GM23338 (cell line): ENCODE measurements around the gene C16orf86. TPM values are rescaled to one million over a fixed set of nuclear protein-coding genes. Genes with fewer than 3 reads are reported as not detected.

Source experiments
- ATAC-seq: fragments of 200-7000 bp; cut with Tn5 transposase; 3 replicates; pipeline ENCODE4 v1.9.1; 2020
- DNase-seq: peaks from one replicate; pipeline ENCODE4 v3.0.0-alpha.2; 2015; ENCODE audit warnings: low spot score
- H2AFZ ChIP-seq: fragments of 200-600 bp; sonication (generic); 2 replicates; pipeline ENCODE4 v1.8.0; 2016; ENCODE audit warnings: antibody characterized with exemption, mild to moderate bottlenecking, moderate library complexity
- H3F3A ChIP-seq: fragments of 200-600 bp; sonication (generic); replicated peaks from 2 replicates; pipeline ENCODE4 v1.8.0; 2017; ENCODE audit warnings: antibody characterized with exemption, mixed run types, low read depth
- H3K27ac ChIP-seq: fragments of 200-600 bp; sonication (generic); 2 replicates; pipeline ENCODE4 v1.6.1; 2016; ENCODE audit warnings: low read depth
- H3K27me3 ChIP-seq: fragments of 200-600 bp; sonication (generic); 2 replicates; pipeline ENCODE4 v1.8.0; 2016; ENCODE audit warnings: mild to moderate bottlenecking, mixed run types, moderate library complexity; ENCODE audit not compliant: insufficient read depth
- H3K36me3 ChIP-seq: fragments of 200-600 bp; sonication (generic); 2 replicates; pipeline ENCODE4 v1.8.0; 2016; ENCODE audit warnings: mild to moderate bottlenecking; ENCODE audit not compliant: insufficient read depth
- H3K4me1 ChIP-seq: fragments of 200-600 bp; sonication (generic); 2 replicates; pipeline ENCODE4 v1.8.0; 2016; ENCODE audit warnings: mild to moderate bottlenecking, moderate library complexity; ENCODE audit not compliant: insufficient read depth
- H3K4me2 ChIP-seq: fragments of 200-600 bp; sonication (generic); 2 replicates; pipeline ENCODE4 v1.7.1; 2017; ENCODE audit warnings: mixed run types
- H3K4me3 ChIP-seq: fragments of 200-600 bp; sonication (generic); 2 replicates; pipeline ENCODE4 v1.6.1; 2016; ENCODE audit warnings: mixed run types
- H3K79me2 ChIP-seq: fragments of 200-600 bp; sonication (generic); replicated peaks from 2 replicates; pipeline ENCODE4 v1.8.0; 2017; ENCODE audit warnings: mild to moderate bottlenecking; ENCODE audit not compliant: insufficient read depth
- H3K9me2 ChIP-seq: fragments of 200-600 bp; sonication (generic); 2 replicates; pipeline ENCODE4 v1.8.0; 2017; ENCODE audit not compliant: insufficient read depth
- H4K20me1 ChIP-seq: fragments of 200-600 bp; sonication (generic); replicated peaks from 2 replicates; pipeline ENCODE4 v1.8.0; 2017; ENCODE audit warnings: mild to moderate bottlenecking; ENCODE audit not compliant: insufficient read depth
- H3K27ac Mint-ChIP-seq: 2 replicates; pipeline ENCODE4 v1.8.0; 2020; ENCODE audit warnings: inconsistent platforms, mild to moderate bottlenecking, moderate library complexity, mixed read lengths
- H3K27me3 Mint-ChIP-seq: 3 replicates; pipeline ENCODE4 v1.8.0; 2022; ENCODE audit warnings: low read depth, mild to moderate bottlenecking, moderate library complexity, mixed read lengths, inconsistent platforms; ENCODE audit not compliant: insufficient read depth, poor library complexity
- H3K36me3 Mint-ChIP-seq: 3 replicates; pipeline ENCODE4 v1.8.0; 2021; ENCODE audit warnings: low read depth, mild to moderate bottlenecking, inconsistent platforms, moderate library complexity, mixed read lengths
- H3K4me1 Mint-ChIP-seq: 3 replicates; pipeline ENCODE4 v1.8.0; 2020; ENCODE audit warnings: mild to moderate bottlenecking, inconsistent platforms, mixed read lengths
- H3K4me3 Mint-ChIP-seq: 3 replicates; pipeline ENCODE4 v1.8.0; 2021; ENCODE audit warnings: moderate library complexity, mild to moderate bottlenecking, inconsistent platforms, mixed read lengths
- H3K9me3 Mint-ChIP-seq: 3 replicates; pipeline ENCODE4 v1.8.0; 2020; ENCODE audit warnings: moderate library complexity, mild to moderate bottlenecking, inconsistent platforms, mixed read lengths
- CREB1 ChIP-seq: fragments of 250-450 bp; sonication (Bioruptor Pico); IDR thresholded peaks from 2 replicates; pipeline ENCODE4 v1.5.0; 2020; ENCODE audit warnings: low read depth, mild to moderate bottlenecking, moderate library complexity
- ETS1 ChIP-seq: IDR thresholded peaks from 2 replicates; pipeline ENCODE4 v1.6.1; 2016; ENCODE audit warnings: antibody characterized with exemption
- EZH2phosphoT487 ChIP-seq: fragments of 200-600 bp; sonication (generic); IDR thresholded peaks from one replicate; pipeline ENCODE4 v1.8.1; 2018; ENCODE audit warnings: antibody characterized with exemption; ENCODE audit not compliant: unreplicated experiment
- JUNB ChIP-seq: IDR thresholded peaks from one replicate; pipeline ENCODE4 v1.6.1; 2016; ENCODE audit warnings: antibody characterized with exemption; ENCODE audit not compliant: unreplicated experiment
- STAT1 ChIP-seq: IDR thresholded peaks from one replicate; pipeline ENCODE4 v1.6.1; 2016; ENCODE audit warnings: antibody characterized with exemption; ENCODE audit not compliant: unreplicated experiment
- ZNF114 ChIP-seq: fragments of 250-450 bp; sonication (Bioruptor Pico); IDR thresholded peaks from 2 replicates; pipeline ENCODE4 v1.5.0; 2020; ENCODE audit warnings: mild to moderate bottlenecking, moderate library complexity
- ZNF331 ChIP-seq: fragments of 250-450 bp; sonication (Bioruptor Pico); IDR thresholded peaks from 2 replicates; pipeline ENCODE4 v1.5.0; 2020; ENCODE audit warnings: low read depth, mild to moderate bottlenecking, moderate library complexity
- ZNF462 ChIP-seq: fragments of 250-450 bp; sonication (Bioruptor Pico); IDR thresholded peaks from 2 replicates; pipeline ENCODE4 v1.5.0; 2020; ENCODE audit warnings: mild to moderate bottlenecking, moderate library complexity
- polyA plus RNA-seq: library from polyadenylated mRNA; unstranded; fragments of >200 nt; fragmentation: Nextera tagmentation; extraction: Ambion mirVana; gene quantifications from 2 replicates; pipeline ENCODE4 v1.2.1, GENCODE V29; 2016
- total RNA-seq: library from RNA; depleted of rRNA; stranded (reverse); fragments of >200 nt; shearing (Covaris generic); gene quantifications from 2 replicates; pipeline ENCODE4 v1.2.3, GENCODE V29; 2014

The C16orf86 gene
- total and polyA plus RNA-seq, 2 experiments from 2014 or later, result 0.87 to 1.1 TPM

GRCh38 chr16:67661886-67662652 is 4.5 kb upstream of the C16orf86 start (continued):
- TF ChIP-seq ZNF462 (CRISPR knock-in tag) (no peak), ZNF114 (CRISPR knock-in tag) (no peak), JUNB (no peak)

- H3K4me3 ChIP-seq, result no peak overlapping the region
- Mint-ChIP-seq H3K4me1 (peaks cover 20% of the 10 kb centered on the region), H3K36me3 (peaks cover 3% of the 10 kb centered on the region), H3K27ac (no peak overlapping the region), H3K4me3 (no peak overlapping the region), H3K9me3 (no peaks in the 10 kb centered on the region; the same call in 2 of the 3 replicates), H3K27me3 (peaks cover 32% of the 10 kb centered on the region)
- no peak for ATAC-seq
- H3K4me1 ChIP-seq, result peaks cover 13% of the 10 kb centered on the region; the same call in 1 of the 2 replicates
- no peak for DNase-seq
- peaks cover 5% of the 10 kb centered on the region; the same call in 1 of the 2 replicates for H4K20me1 ChIP-seq
- no peaks in the 10 kb centered on the region for H3K79me2 ChIP-seq
- H3K4me2 ChIP-seq, result no peak overlapping the region
- H2AFZ ChIP-seq, result no peak overlapping the region
- H3K9me2 ChIP-seq, result no peaks in the 10 kb centered on the region
- peaks cover 10% of the 10 kb centered on the region for H3K27me3 ChIP-seq
- H3K27ac ChIP-seq, result no peak overlapping the region
- H3K36me3 ChIP-seq, result no peaks in the 10 kb centered on the region
- peaks cover 27% of the 10 kb centered on the region for H3F3A ChIP-seq
- no peak for TF ChIP-seq CREB1
- no peak for TF ChIP-seq ZNF114 (CRISPR knock-in tag)
- no peak for TF ChIP-seq ETS1
- TF ChIP-seq EZH2phosphoT487, result no peak
- TF ChIP-seq JUNB, result no peak
- no peak for TF ChIP-seq ZNF331 (CRISPR knock-in tag)
- TF ChIP-seq STAT1, result no peak
Observed at GRCh38 chr16:67662653-67663010, 4.0 kb upstream of the C16orf86 start.
